Measurements from ENCODE around the gene ACE2.

DNA sequence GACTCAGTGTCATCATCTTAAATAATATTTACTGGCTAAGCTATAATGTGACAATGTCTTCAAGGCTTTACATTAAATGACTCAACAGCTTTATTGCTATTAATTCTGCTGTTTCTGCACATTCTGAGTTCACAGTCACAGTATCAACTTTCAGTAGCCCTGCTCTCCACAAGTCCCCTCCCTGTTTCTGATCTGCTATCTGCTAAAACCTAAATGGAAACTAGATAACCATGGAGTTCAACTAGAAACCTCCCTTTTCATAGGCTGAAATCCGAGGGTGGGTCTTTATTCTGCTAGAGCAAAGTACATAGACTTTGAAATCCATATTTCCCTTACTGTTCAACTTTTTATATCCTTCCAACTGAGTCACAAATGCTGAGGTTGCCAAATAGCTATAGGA is 5.4 kb upstream of the ACE2 start:
- TF ChIP-seq CTCF (IDR thresholded peaks at IDR 0.05; ENCODE audit: poor library complexity, severe bottlenecking) (no peak), EP300 (conservative IDR thresholded peaks at IDR 0.05; ENCODE audit: poor library complexity, severe bottlenecking) (no peak), EZH2 (IDR thresholded peaks at IDR 0.05; ENCODE audit: borderline replicate concordance, insufficient read depth, low read length, poor library complexity, severe bottlenecking) (no peak)

Measured in neural cell (in vitro differentiated cells).